Activated naive CD4-positive, alpha-beta T cell treated with Interleukin-2 at 50 U/mL for 16 hours (primary cell): ENCODE measurements around the gene SLC6A12.

Source experiments
- DNase-seq: peaks from one replicate; pipeline ENCODE4 v3.0.0-alpha.2; 2020

The SLC6A12 gene

DNA sequence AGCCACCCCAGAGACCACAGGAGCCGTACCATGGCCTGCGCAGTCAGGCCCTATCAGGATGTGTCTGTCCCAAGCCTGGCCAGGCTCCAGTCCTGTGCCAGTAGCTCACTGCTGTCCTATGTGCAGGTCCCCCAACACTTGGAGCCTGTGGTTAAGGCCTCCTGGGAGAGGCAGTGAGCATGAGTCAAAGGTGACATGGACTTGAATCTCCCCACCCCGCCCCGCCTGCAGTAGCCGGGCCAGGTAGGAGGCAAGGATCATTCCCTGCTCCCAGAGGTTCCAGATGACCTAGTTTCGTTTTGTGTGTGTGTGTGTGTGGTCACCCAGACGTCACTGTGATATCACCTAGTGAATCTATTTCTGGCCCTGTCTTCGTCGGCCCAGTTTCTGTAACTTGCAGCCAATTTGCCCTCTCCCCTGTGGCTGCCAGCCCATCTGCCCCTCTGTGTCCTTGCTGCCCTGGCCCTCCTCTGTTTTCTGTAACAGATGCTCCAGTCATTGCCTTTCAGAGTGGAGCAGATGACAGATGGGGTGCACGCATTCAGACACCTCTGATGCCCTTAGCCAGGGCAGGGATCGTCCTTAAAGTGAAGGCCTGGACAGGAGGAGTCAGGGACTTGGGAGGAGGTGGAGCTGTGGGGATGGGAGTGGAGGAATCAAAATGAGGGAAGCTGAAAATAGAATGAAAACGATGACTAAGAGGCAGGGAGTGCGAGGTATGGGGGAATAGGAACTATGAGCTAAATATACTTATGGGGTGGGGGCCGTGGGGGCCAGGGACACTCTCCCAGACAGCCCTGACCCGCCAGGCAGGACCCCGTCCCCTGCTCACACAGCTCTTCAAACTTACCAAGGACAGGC is 37.4 kb downstream of the SLC6A12 start:
- no peak for DNase-seq

DNA sequence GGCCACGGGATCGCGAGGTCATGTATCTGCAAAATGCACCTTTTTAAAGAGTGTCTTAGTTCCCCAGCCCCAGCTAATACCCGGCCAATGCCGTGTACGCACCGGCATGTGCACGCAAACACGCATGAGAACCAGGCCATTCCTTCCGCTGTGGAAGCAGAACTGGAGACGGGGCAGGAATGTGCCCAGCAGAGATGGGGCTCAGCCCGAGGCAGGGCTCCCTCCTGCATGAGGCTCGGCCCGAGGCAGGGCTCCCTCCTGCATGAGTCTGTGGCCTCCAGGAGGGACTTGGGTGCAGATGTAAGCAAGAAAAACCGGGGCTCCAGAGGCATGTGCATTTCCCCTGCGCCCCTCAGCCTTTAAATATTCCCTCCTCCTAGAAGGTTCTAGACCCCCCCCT is 38.2 kb downstream of the SLC6A12 start:
- DNase-seq, result no peak

DNA sequence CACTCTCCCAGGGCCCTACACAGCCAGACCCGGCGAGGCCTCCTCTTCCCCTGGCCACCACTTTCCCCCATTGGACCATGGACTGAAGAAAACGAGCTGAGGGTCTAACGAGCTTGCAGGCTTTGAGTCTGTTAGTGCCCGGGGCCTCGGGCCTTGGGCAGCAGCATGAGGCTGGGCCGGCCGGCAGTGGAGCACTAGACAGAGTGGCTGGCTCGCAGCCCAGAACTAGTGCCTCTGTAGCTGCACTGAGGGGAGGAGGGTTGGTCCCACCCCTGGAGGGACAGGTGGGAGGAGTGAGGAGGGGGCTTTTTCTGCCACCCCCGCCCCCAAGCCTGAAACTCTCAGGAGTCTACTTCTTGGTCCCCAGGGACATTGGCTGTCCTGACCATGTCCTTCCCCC is 38.7 kb downstream of the SLC6A12 start:
- DNase-seq, result no peak

DNA sequence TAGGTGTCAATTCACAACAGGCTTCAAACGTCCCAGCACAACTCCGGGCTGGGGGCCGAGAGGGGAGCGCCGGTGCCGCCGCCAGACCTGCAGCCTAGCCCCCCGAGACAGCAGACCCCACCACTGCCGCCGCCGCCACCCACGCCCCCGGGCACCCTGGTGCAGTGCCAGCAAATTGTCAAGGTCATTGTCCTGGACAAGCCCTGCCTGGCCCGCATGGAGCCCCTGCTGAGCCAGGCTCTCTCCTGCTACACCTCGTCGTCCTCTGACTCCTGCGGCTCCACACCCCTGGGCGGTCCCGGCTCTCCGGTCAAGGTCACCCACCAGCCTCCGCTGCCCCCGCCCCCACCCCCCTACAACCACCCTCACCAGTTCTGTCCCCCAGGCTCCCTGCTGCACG is 39.4 kb downstream of the SLC6A12 start:
- DNase-seq, result no peak

DNA sequence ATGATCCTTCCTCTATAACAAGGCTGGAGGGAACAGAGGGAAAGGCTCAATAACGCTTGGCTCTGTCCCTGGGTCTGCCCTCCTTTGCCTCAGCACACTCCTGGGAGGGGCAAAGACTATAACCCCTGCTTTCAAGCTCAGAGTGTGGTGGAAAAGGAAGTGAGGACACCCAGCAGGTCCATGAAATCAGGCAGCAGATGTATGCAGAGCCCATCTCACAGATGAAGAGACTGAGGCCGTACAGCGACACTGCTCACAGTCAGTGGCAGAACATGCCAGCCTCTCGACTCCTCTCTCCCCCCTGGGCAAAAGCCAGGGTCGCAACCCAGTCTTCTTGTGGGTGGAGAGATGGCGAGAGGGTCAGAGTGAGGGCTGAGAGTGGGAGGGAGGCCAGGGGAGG is 39.8 kb downstream of the SLC6A12 start:
- DNase-seq, result no peak

DNA sequence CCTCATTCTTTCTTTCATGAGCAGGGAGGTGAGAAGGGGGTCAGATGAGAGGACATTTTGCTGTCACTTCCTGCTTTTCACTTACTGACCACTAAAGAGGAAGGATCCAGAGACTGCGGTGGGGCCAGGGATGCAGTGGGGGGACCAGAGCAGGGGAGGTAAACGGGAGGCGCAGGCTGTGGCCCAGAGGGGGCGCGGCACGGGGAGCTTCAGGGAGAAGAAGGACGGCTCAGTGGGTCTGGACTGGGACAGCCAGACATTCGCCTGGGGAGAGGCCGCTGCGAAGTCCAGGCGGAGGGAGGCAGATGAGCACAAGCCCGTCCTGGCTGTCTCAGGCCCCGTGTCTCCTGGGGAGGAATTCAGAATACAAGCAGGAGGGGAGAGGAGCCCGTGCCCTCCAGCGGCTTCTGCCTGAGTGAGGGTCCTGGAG is 41.2 kb downstream of the SLC6A12 start:
- DNase-seq, result no peak

DNA sequence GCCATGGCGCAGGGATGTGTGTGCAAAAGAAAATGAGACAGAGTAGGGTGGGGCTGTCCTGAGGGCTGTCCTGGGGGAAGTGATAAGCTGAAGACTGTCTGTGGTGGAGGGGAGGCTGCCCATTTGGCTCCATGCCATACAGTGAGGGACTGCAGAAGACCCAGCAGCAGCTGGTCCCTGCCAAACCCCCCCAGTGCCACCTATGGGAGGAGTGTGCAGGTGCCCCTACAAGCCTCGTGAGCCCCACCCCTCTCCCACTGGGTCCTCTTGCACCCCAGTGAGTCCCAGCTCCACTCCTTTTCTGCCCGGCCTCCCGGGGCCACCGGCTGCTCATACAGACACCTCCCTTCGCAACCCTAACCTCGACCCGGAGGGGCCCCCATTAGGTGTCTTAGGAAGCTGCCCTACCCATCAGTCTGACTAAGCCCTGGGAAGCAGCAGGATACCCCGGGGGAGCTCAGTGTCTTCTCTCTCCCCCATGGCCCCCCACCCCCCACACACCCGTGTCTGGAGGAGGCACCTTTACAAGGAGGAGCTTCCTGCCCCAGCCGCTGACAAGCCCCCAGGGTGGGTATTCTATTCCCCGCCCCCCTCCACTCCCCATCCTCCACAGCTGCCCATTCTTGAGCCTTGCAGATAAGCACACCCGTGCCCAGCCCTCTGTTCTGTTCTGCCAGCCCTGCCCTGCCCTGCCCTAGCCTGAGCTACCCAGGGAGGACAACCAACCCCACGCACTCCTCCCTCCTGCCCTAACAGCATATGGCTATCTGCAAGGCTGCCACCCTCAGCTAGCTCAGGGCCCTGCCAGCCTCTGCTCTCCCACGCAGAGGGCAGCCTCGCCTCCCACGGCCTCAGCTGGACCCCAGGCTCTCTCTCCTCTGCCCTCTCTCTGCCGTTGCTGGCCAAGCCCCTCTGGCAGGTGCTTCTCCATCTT is 41.9 kb downstream of the SLC6A12 start:
- no peak for DNase-seq

DNA sequence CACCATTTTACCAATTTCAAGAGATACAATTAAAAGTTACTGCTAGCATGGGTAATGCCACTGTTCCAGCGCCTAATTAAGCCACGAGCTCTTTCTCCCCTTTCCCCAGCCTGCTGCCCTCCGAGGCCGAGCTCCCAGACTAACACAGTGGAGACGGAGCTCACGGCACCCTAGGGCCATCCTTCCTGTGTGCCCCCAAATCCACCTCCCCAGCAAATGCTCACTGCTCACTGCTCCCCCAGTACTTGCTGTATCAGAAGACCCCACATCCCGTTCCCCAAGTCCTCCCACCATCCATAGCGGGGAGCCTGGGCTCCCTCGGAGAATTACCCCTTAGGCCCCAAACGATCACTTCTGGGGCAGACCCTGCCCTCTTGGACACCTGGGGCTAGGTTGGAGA is 42.7 kb downstream of the SLC6A12 start:
- no peak for DNase-seq

DNA sequence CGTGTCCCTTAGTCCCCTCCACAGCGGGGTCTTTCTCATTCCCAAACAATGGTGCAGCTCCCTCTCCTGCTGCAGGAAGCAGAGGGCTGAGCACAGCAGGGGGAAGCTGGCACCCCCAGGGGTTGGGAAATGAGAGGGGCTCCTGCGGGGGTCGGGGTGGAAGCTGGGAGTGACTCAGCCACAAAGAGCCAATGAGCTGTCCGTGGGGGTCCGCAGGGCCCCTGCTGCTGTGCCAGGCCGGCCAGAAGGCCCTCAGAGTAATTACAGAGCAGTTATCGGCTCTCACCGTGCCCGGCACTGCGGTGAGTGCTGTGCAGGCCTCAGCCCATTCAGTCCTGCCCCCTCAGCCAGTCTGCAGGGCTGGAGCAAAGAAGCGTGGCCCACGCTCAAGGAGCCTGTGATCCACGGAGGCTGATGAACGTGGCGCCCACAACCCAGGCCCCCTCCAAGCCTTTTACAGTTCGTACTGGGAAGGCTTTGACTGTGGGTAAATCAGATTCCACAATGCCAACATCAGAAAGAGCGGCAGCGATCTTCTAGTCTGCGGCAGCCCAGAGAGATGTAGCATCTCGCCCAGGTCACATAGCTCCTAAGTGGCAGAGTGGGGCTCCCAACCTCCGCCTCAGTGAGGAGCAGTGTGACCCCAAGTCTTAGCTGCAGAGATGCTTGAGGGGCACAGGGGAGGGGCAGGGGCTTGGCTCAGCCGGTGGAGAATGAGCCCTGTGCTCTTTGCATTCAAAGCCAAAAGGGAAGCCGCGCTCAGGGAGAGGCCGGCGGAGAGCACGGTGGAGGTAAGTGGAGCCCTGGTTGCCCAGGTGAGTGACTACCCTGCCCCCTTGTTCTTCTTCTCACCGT is 43.4 kb downstream of the SLC6A12 start:
- no peak for DNase-seq

DNA sequence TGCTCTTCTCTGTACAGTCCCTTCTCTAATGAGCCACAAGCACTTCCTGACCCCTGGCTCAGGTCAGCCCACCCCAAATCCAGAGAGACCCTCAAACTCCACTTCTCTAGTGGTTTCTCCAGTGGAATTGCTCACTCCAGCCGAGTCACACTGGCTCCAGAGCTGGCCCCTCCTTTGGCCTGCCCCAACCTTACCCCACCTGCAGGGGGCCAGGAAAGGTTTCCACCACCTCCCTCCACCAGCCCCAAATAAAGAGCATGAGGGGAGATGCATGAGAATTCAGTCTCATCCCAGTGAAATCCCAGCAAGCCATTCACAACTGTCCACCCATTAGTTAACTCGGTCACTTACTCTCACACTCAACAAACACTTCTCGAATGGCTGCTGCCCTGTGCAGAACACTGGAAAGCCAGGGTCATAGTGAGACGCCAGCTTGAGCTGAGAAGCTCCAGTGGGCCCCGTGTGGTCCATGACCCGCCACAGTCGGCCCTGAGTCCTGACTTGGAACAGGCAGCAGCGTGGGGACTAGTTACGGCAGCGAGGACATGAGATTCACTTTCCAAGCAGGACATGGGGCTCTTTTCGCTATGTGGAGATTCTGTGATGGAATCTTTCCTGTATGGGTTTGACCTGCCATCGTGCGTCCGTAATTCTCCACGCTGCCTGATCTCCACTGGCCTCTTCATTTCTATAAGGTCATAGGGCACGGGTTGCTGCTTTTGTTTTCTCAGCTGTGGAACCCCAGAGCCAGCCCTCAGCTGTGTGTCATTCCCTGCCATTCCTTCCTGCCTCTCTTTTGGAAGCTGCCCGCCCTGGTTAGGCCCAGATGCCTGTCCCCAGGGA is 44.2 kb downstream of the SLC6A12 start:
- DNase-seq, result no peak

DNA sequence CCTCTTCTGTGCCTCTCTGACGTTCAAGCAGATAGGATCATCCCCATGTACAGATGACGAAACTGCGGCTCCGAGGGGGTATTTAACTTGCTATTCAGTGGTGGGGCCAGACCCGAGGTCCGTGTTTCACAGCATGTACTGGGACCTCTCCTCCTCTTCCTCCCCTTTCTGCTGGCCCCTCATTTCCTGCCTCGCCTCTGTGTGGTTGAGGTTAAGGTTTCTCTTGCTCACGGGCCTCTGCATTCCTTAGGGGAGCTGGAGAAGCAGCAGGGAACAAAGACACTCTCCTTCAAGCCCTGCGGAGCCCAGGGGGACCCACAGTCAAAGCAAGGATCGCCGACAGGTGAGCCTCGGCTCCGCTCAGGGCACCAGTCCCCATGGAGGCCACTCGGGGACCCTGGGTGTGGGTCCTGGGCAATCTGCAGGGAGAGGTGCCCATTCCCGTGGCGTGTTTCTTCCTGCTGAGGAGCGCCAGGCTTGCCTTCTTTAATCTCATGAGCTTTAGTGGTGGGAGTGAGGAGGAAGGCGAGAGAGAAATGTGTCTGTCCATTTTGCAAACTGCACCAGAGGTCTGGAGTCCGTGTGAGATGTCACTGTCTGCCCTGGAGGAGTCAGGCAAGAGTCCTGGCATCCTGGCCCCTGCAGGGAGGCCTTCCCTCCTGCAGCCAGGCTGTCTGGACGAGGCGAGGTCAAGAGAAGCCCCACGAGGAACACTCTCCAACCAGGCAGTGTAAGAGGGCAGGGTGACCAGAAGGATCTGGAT is 45.0 kb downstream of the SLC6A12 start:
- no peak for DNase-seq

DNA sequence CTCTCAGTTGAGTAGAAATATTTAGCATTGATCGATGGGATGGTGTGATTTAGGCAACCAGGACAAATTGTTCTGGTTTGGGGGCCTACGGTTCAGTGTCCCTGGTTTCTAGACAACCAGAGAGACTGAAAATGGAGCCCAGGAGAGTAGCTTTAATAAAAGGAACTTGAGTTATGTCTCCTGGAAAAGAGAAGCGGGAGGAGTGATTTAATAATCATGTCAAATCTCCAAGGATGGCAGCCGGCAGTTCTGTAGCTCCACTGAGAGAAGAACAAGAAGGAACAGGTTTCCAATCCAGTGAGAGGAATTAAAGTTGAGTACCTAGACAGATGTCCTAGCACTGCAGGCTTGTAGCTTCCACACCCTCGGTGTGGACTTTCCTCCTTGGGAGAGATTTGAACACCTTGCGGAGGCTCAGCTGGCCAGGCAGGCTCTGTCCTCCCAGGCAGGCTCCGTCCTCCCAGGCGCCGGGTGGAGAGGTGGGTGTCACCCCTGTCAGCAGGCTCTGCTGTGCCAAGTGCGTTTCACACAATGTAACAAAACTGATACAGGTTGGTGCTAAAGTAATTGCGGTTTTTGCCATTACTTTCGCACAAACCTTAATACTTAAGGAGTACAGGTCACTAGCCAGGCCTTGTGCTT is 45.9 kb downstream of the SLC6A12 start:
- no peak for DNase-seq

DNA sequence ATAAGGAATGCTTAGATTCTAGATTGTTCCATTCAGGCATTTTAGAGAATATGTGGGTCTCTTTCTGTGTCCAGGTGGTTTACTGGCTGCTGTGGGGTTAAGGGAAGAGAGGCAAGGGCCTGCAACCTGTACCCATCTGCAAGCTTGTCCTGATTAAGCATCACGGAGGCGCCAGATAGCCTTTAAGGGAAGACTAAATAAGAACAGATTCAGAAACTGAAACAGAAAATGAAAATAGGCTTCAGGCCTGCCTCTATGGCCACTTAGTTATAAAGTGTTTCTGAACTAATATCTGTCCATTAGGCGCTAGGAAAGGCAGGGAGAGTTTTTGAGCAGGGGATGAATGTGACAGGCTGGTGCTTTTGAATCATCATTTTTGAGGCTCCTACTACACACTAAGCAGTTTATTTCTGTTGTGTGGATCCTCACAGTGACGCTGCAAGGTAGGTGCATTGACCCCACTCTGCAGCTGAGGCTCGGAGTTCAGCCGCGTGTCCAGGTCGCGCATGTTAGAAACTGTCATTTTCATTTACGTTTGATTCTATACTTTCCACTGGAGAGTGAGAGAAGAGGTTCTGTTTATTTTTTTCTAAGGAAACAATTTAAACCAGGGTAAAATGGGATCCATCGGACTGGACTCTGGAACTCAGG is 47.4 kb downstream of the SLC6A12 start:
- DNase-seq, result no peak

DNA sequence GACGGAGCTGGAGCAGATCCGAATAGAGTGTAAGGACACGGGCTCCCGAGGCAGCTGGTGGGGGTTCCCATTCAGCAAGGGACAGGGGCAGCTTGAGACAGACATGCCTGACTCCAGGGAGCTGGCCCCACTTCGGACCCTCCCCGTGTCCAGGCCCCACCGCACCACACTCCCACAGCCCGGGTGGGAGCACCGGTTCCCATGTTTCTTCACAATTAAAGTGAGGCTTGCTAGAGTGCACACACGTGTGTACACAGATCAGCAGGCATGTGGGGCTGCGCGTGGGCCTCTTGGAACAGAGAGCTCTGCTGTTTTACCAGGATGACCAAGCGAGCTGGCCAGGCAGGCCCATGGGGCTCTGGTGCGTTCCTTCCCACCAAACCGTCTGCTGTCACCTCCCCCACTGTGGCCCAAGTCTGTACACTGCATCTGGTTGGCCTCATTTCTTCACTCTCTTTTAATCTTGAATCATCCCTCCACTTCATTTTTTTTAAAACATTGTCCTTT is 48.0 kb downstream of the SLC6A12 start:
- no peak for DNase-seq

DNA sequence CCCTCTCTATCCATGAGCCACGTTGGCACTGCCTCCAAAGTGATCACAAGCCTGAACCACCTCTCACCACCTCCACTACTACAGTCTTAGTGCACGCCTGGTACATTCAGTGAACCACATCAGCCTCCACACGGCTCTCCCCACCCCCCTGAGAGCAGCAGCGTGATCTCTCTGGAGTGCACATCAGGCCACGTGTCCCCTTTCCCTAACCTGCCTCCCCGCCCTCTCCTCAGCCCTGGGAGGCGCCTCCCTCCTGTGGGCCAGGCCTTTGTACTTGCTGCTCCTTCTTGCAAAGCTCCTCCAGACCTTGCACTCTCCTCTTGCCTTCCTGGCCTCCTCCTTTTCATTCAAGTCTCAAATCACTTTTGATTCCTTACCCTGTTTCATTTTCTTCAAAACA is 49.8 kb downstream of the SLC6A12 start:
- DNase-seq, result no peak

DNA sequence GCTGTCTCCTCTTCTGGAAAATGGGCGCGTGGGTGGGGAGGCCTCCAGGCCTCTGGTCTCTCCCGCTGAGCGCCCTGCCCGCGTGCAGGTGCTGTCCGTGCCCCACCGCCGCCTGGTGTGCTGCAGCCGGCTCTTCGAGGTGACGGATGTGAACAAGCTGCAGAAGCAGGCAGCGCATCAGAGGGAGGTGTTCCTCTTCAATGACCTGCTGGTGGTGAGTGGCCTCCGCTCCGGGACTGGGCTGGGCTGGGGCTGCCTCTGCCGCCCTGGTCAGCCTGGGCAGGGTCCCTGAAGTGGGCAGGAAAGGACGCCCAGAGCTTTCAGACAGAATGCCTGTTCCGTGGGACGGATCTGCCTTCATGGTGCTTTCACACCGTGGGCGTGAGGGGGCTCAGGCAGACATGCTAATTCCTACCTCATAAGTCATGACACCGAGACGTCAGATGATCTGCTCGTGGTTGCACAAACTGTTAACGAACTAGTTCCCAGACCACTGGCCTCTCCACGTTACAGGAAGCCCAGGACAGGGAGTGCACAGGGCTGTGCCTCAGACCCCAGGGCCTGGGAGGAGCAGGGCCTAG is 50.5 kb downstream of the SLC6A12 start:
- no peak for DNase-seq

DNA sequence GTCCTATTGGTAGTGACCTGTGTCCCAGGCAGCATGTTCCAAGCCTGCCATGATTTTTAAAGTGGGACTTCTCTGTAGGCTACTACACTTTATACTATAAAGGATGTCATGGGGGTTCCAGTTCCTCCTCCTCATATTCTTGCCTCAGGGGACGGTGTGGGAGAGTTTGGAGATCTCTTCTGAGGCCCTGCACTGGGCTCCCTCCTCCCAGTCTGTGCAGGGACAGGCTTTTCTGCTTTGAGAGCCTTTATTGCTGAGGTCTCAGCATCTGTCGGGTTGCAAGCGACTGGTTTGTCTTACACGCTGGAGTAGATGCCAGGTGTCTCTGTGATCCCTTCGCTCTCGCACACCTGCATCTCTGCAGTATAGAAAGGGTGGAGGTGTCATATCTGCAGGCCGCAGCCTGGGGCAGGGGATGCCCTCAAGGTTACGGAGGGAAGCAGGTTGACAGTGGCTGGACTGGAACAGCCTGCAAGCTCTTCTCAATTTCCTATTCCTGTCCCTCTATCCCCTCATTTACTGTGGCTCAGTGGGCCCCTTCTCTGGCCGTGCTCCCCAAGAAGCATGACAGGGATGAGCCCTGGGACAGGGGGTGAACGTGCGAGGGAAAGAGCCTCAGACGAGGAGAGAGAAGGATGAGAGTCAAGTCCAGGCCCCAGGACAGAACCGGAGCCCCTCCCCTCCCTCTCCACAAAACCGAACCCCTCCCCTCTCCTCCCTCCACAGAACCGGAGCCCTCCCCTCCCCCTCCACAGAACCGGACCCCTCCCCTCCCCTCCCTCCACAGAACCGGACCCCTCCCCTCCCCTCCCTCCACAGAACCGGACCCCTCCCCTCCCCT is 51.3 kb downstream of the SLC6A12 start:
- DNase-seq, result no peak

DNA sequence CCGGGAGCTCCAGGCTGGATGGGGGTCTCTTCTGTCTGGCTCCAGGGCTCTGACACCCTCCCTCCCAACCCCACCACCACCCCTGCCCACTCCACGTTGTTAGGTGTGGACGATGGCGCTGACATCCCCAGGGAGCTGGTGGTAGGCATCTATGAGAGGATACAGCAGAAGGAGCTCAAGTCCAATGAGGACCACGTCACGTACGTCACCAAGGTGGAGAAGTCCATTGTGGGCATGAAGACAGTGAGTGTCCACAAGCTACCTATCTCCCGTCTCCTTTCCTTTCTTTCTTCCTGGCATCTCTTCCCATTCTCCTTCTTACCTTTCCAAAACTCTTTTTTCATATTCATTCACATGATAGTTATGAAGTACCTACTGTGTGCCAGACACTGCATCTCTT is 52.1 kb downstream of the SLC6A12 start:
- no peak for DNase-seq

DNA sequence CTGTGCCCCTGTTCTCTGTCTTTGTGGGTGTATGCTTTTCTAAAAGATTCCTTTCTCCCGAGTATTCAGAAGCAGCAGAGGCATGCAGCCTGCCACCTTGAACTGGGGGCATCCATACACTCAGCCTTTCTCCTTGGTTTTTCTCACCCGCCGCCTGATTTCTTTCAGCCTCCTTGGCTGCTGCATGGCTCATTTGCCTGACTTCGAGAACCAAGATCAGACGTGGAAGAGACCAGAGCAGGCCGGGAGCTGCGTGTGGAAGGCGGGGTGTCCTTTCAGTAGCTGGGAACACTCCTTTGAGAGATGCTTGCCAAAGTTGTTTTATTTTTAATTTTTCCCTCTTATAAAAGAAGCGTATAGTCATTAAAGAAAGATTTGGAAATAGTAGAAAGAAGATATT is 53.1 kb downstream of the SLC6A12 start:
- DNase-seq, result no peak
